Skin of body (tissue), 2 donors: ENCODE results near the gene TMEM266. TPM values are rescaled to one million over a fixed set of nuclear protein-coding genes. Genes with fewer than 3 reads are reported as not detected.

ENCODE experiments used
- DNase-seq: peaks from one replicate; lab custom pipeline; 2025; lab: John Stamatoyannopoulos, UW
- total RNA-seq: library from RNA; depleted of rRNA; stranded (reverse); fragments of >200 nt; gene quantifications from one replicate; pipeline ENCODE4 v1.2.3, GENCODE V29; 2014

The TMEM266 gene
- total RNA-seq, 1 donor from 2014 or later = 0.20 TPM

DNA sequence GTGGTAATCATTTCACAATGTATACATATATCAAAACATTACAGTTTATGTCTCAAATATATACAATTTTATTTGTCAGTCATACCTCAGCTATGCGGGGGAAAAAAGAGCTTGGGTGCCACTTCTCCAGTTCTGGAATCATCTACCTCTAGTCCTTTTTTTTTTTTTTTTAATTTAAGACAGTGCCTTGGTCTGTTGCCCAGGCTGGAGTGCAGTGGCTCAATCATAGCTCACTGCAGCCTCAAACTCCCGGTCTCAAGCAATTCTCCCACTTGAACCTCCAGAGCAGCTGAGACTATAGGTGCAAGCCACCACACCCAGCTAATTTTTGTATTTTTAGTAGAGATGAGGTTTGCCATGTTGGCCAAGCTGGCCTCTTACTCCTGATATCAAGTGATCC, 67.4 kb downstream of the TMEM266 start:
- no peak for DNase-seq

- no peak for DNase-seq
These were observed 68.1 kb downstream of the TMEM266 start for GRCh38 chr15:76127880-76128279.

- DNase-seq = no peak
These were observed 74.8 kb downstream of the TMEM266 start for GRCh38 chr15:76134537-76134936.

- no peak for DNase-seq
These were observed 75.7 kb downstream of the TMEM266 start for GRCh38 chr15:76135516-76135915.

DNA sequence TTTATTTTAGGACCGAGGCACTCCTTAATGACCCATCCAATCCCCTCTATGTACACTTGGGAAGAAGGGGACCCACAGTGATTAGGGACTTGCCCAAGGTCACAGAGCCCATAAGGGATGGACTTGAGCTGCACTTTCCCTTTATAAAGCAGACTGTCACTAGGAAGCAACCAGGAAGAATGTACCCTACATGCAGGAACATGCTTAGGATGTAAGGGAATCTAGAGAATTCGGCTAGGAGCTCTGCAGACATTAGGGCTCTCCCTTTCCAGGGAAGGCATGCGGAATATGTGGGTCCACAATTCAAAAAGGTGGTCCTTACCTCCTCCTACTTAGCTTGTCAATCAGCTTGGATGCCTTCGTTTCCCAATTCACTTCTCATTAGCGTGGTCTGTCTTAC, 78.7 kb downstream of the TMEM266 start:
- DNase-seq = no peak

- peak; percentile 63 for DNase-seq
These were observed 79.7 kb downstream of the TMEM266 start for GRCh38 chr15:76139368-76140073.

- DNase-seq = no peak
These were observed 80.3 kb downstream of the TMEM266 start for GRCh38 chr15:76140074-76140464.

DNA sequence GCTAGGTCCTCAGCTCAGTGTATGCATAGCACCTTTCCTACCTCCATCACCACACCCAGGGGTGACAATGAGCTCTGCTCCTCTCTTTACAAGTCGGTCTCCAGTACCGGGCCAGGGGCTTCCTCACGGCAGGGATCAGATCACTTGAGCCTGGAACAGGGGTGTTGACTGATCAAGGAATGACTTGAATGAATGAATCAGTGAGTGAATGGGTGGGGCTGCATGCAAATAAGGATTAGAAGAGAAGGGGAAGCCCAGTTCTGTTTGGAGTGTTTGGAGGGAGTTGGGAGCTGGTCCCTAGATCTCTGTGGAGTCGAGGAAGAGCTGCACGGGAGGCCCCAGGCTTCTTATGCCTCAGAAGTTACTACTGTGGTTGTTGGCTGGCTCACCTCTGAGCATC, 87.0 kb downstream of the TMEM266 start:
- DNase-seq = no peak

DNA sequence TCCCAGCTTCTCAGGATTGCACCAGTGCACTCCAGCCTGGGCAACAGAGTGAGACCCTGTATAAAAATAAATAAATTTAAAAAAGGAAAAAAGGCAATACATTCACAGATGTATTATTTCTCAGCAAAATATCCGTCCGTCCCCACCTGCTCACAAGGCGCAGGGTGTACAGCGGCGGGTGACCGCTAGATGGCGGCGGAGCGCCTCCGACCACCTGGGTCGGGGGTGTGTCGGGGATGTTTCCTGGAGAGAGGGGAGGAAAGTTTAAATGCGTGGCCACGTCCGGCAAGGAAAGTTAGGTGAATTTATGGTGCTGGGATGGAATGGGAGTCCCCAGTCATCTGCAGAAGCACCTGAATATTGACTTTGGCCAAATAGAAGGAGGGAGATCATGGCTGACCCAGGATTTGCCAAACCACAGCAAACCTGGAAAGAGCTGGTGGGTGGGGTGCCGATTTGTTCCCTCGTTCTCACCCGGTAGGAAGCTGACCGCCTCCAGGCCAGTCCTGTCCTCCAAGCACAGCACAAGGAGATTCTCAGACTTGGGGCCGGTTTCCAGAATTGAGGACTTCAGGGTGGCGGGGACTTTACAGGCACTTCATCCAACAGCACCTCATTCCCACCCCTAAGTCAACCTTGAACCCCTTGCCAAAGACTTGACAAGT, 88.3 kb downstream of the TMEM266 start:
- DNase-seq = no peak

DNA sequence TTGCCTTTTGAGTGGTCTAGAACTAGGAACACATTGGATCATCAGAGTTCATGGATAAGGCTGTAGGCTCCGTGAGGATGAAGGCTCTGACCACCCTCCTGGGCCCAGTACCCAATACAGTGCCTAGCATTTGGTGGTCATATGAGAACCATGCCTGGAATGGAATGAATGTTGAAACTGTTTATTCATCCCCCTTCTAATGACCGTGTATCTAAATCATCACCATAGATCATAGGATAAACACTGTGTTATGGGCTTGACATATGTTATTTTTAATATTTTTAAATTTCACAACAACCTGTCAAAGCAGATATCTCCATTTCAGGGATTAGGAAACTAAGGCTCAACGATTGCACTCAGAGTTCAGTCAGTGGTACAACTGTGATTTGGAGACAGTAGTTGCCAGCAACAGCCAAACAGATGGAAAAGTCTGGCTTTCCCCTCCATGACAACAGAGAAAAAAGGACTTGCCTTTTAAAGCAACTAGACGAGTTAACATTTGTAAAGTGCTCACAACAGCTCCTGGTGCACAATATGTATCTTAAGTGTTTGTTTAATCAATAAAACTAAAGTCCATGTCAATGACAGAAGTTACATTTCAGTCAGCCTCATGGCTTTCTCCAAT, 89.6 kb downstream of the TMEM266 start:
- no peak for DNase-seq

- DNase-seq = no peak
These were observed 90.7 kb downstream of the TMEM266 start for GRCh38 chr15:76150513-76150912.

DNA sequence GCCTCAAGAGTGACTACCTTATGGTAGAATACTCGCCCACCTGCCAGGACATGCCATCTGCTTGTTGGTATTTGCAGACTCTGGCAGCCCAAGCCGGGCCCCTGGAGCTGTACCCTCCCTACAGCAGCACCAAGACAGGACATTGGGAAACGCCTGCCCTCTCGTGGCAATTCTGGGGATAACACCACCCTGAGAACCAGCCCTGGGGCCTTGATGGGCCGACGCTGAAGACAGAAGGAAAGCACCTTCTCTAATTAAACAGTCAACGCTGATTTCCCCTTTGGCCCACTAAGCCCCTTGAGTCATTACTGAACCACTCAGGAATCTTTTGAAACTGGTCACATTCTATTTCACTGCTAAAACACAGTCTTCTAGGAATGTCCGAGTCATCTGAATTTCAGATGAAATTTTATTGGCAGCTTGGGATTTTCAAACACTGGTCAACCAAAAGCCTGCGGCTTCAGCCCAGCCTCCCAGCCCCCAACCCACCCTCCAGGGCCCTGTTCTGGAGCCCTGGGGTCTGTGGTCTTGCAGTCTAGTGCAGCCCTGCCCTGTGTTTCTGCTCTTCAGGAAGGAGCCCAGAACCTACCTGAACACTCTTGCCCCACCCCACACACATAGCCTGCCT, 91.3 kb downstream of the TMEM266 start:
- peak; percentile 30 for DNase-seq

- DNase-seq = no peak
These were observed 91.8 kb downstream of the TMEM266 start for GRCh38 chr15:76151599-76151974.

- no peak for DNase-seq
These were observed 92.4 kb downstream of the TMEM266 start for GRCh38 chr15:76152197-76152596.

DNA sequence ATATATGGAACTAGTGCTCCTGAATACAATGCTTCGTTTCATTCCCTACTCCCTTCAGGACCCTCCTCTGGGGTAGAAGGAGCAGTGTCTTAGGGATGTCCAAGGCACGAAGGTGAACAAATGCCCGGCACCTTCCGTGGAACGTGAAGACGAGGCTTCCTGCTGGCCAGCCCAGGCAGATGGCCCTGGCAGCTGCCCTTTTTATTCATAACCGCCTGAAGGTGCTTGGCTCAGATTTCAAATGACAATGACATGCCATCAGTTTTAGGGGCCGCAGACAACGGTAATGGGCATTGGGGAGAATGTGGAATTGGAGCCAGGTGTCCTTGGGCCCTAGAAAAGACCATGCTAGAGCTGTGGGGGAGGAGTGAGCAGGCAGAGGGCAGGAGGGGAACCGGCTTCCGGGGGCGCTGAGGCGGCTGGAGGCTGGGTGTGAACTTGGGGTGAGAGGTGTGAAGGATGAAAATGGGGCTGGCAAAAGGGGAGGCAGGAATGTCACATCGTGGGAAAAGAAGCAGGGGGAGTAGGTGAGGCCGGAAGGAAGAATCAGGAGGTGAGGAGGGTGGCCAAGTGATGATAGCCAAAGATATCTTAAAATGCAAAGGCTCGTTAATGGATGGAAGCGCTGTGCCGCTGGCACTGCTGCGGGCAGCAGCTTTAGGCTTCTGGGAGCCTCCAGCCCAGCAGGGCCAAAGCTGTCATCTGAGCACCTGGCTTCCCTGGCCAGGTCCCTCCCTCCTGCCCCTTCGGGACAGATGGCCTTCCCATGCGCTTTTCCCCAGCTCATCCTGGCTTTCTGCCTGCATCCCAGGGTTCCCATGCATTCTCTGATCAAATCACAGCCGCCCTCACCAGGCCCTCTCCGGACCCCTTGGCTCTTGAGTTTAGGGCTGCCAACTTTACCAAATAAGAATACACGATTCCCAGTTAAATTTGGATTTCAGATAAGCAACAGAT, 93.7 kb downstream of the TMEM266 start:
- DNase-seq = no peak

DNA sequence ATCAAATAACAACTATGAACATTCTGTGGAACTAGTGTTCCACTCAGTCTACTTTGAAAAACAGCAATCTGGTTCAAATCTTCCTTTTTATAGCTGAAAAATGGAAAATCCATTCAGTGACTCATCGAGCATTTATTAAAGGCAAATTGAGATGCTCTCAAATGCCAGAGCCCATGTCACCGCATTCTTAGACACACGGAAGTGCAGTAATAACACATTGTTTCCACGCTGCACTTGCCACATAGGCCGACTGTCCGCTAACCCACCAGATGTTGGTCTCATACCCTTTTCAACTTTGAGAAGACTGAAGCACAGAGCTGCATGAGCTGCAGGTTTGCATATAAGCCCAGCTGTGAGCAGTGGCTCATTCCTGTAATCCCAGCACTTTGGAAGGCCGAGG, 95.9 kb downstream of the TMEM266 start:
- DNase-seq = peak; percentile 61

GRCh38 chr15:76158226-76158625, 98.4 kb downstream of the TMEM266 start:
- DNase-seq = no peak

DNA sequence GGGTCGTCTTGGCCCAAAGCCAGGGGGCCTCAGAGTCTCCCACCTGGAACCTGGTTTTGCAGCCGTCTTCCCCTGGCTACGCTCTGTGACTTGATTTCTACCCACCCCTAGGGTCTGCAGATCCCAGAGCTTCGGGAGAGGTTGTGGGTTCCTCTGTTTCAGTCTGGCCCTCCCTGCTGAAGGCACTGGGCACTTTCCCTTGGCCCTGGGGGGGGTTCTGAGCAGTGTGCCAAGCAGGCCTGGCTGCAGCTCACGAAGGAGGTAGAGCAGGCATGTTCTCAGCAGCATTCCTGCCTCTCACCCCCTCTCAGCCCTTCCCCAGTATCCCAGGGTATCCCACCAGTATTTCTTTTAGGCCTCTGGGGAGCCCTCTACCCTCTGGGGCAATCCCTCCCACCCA, 99.0 kb downstream of the TMEM266 start:
- no peak for DNase-seq

DNA sequence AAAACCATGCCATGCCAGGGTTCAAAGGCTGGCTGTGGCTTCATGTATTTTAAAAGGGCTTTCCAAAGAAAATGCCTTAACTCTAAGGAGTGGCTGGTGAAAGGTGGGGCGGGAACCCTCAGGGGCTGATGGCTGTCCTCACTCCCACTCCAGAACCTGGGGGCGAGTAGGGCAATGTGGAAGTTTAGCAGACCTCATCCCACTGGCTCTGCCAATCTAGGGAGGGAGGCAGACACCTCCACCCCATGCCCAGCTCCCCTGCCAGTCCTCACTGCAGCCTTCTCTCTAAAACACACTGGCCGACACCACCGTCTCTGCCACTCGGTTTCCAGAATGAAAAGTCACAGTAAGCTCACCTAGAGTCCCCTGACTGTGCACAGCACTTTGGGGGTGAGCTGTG, 99.5 kb downstream of the TMEM266 start:
- no peak for DNase-seq

DNA sequence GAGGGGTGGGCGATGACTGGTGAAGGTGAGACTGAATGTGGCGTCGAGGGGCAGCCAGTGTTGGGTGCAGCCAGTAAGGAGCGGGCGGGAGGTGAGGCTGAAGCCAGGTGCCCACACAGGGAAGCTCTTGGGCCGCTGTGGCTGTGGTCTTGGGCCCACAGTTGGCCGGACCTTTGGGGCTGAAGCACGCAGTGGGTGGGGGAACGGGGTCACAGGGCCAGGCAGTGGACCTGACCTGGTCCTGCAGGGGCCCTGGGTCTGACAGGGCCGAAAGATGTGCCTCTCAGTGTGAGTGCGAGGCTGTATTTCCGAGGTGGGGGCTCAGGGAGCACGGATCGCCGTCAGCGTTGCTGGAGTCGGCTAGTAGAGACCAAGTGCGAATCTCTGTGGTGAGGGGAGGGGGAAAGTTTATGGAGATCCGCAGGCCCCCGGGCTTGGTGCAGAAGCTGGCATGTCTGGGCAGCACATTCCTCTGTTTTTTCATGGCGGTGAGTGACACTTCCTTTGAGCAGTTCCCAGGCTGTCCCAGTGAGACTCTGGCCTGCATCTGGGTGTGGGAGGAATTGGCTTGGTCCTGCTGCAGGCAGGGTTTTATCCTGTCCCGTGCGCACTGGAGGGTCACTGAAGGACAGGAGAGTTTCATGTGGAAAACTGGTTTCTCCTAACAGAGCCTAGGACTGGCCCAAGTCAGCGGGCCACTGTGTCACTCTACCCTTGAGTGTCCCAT, 100.8 kb downstream of the TMEM266 start:
- DNase-seq = no peak
